ENCODE data around the gene PRDM1.

The PRDM1 gene

DNA sequence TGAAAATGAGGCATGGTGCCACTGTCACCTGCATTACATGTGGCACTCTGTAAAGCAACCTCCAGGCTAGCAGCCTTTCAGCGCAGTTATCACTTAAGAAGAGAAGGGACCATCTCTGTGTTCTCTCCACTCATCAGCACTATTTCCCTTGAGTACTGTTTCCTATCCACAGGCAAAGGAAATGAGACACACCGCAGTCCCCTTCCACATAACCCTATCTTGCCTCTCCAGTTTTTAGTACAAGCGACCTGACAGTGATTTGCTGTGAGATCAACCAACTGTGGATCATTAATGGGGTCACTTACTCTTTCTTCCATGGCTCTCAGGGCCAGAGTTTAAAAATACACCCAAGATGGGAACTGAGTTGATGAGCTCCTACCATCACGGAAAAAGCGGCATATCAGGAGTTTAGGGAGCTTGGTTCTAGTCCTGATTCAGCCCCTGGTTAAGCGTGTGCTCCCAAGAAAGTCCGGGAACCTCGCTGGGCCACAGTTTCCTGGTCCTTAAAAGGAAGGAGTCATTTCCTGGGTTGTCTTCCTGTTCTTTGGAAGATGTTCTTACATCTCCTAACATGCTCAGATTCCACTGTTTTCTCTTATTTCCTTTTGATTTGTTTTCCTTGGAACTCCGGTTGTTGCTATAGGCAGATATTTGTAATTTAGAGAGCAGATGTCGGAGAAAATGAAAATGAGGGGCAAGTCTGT is 27.3 kb downstream of the PRDM1 start:
- Histone ChIP-seq H3K4me3 (ENCODE audit: low read depth in 1 of 2, low read length in 2 of 2) (no peak overlapping the region), H3K27me3 (ENCODE audit: control insufficient read depth in 1 of 2, insufficient read depth in 2 of 2, low read length in 2 of 2) (no peaks in the 10 kb centered on the region), H3K4me1 (ENCODE audit: control insufficient read depth in 1 of 2, insufficient read depth in 2 of 2, low read length in 2 of 2) (peaks cover 3 to 25% of the 10 kb centered on the region in 2 donors), H3K9me3 (ENCODE audit: control insufficient read depth in 1 of 2, low read length in 2 of 2) (no peaks in the 10 kb centered on the region), H3K36me3 (ENCODE audit: control insufficient read depth in 1 of 2, insufficient read depth in 2 of 2, low read length in 2 of 2) (peaks cover 0 to 4% of the 10 kb centered on the region in 2 donors), H3K27ac (ENCODE audit: low read depth, low read length) (no peak overlapping the region), H3K9ac (ENCODE audit: low read depth in 1 of 2, low read length in 2 of 2) (no peak overlapping the region)

DNA sequence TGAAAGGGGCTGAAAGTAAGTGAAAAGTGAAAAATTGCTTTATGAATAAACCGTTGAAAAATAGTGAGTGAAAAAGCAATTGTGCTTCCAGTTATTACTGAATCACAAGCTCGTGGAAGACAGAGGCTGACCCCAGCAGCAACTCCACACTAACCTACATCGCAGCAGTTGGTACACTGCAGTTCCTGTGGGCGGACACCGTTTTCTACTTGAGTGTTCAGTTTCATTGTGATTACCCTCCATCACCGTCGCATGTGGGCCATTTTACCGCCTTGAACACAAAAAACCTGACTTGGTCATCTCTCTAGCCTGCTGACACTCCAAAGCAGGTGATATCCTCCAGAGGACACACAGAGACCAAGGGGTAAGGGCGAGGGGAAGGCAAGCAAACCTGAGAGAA is 28.4 kb downstream of the PRDM1 start:
- H3K4me1 ChIP-seq (ENCODE audit: control insufficient read depth in 1 of 2, insufficient read depth in 2 of 2, low read length in 2 of 2): peaks cover 3 to 25% of the 10 kb centered on the region in 2 donors
- no peak overlapping the region for H3K27ac ChIP-seq (ENCODE audit: low read depth, low read length)
- H3K9ac ChIP-seq (ENCODE audit: low read depth in 1 of 2, low read length in 2 of 2): no peak overlapping the region
- no peak overlapping the region for H3K4me3 ChIP-seq (ENCODE audit: low read depth in 1 of 2, low read length in 2 of 2)
- H3K9me3 ChIP-seq (ENCODE audit: control insufficient read depth in 1 of 2, low read length in 2 of 2): no peaks in the 10 kb centered on the region
- no peaks in the 10 kb centered on the region for H3K27me3 ChIP-seq (ENCODE audit: control insufficient read depth in 1 of 2, insufficient read depth in 2 of 2, low read length in 2 of 2)
- no peaks in the 10 kb centered on the region for H3K36me3 ChIP-seq (ENCODE audit: control insufficient read depth in 1 of 2, insufficient read depth in 2 of 2, low read length in 2 of 2)

DNA sequence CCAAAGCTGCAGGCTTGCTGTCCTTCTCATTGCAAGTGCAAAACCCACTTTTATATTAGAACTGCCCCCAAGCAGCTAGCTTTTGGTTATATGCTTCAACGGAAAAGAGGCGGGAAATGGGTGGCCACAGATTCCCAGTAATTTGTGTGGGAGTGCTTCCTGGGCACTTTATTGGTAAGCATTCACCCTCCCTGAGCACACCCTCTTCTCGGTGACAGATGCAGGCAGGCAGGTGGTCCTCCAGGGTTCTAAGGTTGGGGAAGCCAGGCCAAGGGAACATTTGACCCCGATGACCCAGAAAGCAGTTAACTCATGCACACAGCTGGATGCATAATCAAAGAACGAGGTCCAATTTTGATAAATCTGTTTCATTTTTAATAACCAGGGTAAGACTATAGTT is 29.1 kb downstream of the PRDM1 start:
- no peak overlapping the region for H3K27ac ChIP-seq (ENCODE audit: low read depth, low read length)
- no peak overlapping the region for H3K4me3 ChIP-seq (ENCODE audit: low read depth in 1 of 2, low read length in 2 of 2)

DNA sequence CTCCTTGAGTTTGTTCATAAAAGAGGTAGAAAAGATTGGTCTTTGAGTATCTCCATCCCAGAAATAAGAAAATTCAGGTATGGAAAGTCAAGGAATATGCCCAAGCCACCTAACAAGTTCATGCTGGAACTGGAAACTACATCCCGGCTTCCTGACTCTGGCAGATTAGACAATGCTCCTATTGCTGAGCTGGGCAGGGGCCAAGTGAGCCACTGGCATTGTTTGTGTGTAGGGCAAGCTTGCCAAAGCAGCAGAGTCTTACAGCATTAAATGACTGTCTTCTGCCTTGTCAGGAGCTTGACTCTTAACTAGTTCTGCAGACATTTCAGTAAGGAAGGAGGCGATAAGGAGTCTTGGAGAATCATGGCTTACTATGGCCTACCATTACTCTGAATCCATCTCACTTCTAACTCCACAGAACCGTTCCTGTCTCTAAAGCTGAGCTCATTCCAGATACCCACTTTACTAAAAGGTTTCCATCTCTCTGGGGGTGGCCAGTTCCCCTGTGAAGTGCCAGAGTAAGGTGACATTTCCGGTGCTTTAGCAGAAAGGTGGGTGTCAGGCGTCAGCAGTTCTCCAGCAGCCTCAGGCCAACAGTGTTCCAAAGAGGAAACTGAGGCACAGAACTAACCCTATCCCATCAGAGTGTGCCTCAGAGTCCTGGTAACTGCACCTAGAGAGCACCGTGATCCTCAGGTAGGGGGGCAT is 30.1 kb downstream of the PRDM1 start:
- no peak overlapping the region for H3K4me3 ChIP-seq (ENCODE audit: low read depth in 1 of 2, low read length in 2 of 2)
- H3K9ac ChIP-seq (ENCODE audit: low read depth in 1 of 2, low read length in 2 of 2): no peak overlapping the region
- H3K36me3 ChIP-seq (ENCODE audit: control insufficient read depth in 1 of 2, insufficient read depth in 2 of 2, low read length in 2 of 2): no peaks in the 10 kb centered on the region
- no peaks in the 10 kb centered on the region for H3K9me3 ChIP-seq (ENCODE audit: control insufficient read depth in 1 of 2, low read length in 2 of 2)
- peaks cover 0 to 14% of the 10 kb centered on the region in 2 donors for H3K4me1 ChIP-seq (ENCODE audit: control insufficient read depth in 1 of 2, insufficient read depth in 2 of 2, low read length in 2 of 2)
- no peaks in the 10 kb centered on the region for H3K27me3 ChIP-seq (ENCODE audit: control insufficient read depth in 1 of 2, insufficient read depth in 2 of 2, low read length in 2 of 2)
- no peak overlapping the region for H3K27ac ChIP-seq (ENCODE audit: low read depth, low read length)

More for the DNA sequence above, 29.1 kb downstream of the PRDM1 start:
- Histone ChIP-seq H3K9ac (ENCODE audit: low read depth in 1 of 2, low read length in 2 of 2) (no peak overlapping the region), H3K9me3 (ENCODE audit: control insufficient read depth in 1 of 2, low read length in 2 of 2) (no peaks in the 10 kb centered on the region), H3K4me1 (ENCODE audit: control insufficient read depth in 1 of 2, insufficient read depth in 2 of 2, low read length in 2 of 2) (peaks cover 0 to 20% of the 10 kb centered on the region in 2 donors), H3K27me3 (ENCODE audit: control insufficient read depth in 1 of 2, insufficient read depth in 2 of 2, low read length in 2 of 2) (no peaks in the 10 kb centered on the region), H3K36me3 (ENCODE audit: control insufficient read depth in 1 of 2, insufficient read depth in 2 of 2, low read length in 2 of 2) (no peaks in the 10 kb centered on the region)

DNA sequence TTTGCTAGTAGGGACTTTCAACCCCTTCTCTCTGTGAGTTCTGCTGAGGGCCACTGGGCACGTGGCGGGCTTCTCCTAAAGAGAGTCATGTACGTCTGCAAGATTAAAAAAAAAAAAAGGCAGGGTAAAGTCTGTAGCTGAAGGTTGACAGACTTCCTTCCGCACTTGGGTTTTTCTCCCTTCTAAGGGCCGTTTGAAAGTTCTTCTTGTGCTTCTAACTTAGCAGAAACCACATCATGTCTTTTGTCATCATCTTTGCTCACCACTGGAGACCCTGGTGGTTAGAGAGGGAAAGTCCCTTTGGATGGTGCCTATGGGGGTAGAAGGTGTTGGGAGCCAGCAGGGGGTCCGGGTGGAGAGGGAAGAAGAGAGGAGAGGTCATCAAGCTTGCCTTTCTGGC is 31.4 kb downstream of the PRDM1 start:
- Histone ChIP-seq H3K27ac (ENCODE audit: low read depth, low read length) (no peak overlapping the region), H3K36me3 (ENCODE audit: control insufficient read depth in 1 of 2, insufficient read depth in 2 of 2, low read length in 2 of 2) (no peaks in the 10 kb centered on the region)

DNA sequence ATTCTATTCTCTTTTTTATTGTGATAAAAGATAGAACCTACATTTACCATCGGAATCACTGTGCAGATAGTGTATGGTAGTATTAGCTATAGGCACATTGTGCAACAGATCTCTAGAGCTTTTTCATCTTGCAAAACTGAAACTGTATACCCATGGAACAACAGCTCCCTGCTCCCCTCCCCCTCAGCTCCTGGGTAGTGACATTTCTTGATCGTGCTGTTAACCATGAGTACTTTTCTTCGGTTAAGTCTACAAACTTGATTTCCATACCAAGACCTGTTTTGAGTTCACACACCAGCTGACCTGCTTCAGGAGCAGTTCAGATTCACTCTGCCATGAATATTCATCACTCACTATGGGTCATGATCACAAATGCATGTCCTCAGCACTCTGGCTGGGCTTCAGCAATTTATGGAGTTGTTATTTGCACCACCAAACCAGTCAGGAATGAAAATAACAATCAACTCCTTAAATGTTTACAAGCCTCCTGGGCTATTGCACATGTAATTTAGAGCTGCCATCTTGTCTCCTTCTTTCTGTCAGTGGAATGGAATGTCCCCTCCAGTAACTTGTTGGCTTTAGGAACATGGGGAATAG is 32.8 kb downstream of the PRDM1 start:
- Histone ChIP-seq H3K9ac (ENCODE audit: low read depth in 1 of 2, low read length in 2 of 2) (no peak overlapping the region), H3K27me3 (ENCODE audit: control insufficient read depth in 1 of 2, insufficient read depth in 2 of 2, low read length in 2 of 2) (no peaks in the 10 kb centered on the region), H3K9me3 (ENCODE audit: control insufficient read depth in 1 of 2, low read length in 2 of 2) (no peaks in the 10 kb centered on the region), H3K4me1 (ENCODE audit: control insufficient read depth in 1 of 2, insufficient read depth in 2 of 2, low read length in 2 of 2) (peaks cover 0 to 6% of the 10 kb centered on the region in 2 donors), H3K27ac (ENCODE audit: low read depth, low read length) (no peak overlapping the region), H3K36me3 (ENCODE audit: control insufficient read depth in 1 of 2, insufficient read depth in 2 of 2, low read length in 2 of 2) (no peaks in the 10 kb centered on the region), H3K4me3 (ENCODE audit: low read depth in 1 of 2, low read length in 2 of 2) (no peak overlapping the region)

More for the DNA sequence above, 31.4 kb downstream of the PRDM1 start:
- peaks cover 0 to 6% of the 10 kb centered on the region in 2 donors for H3K4me1 ChIP-seq (ENCODE audit: control insufficient read depth in 1 of 2, insufficient read depth in 2 of 2, low read length in 2 of 2)
- no peak overlapping the region for H3K9ac ChIP-seq (ENCODE audit: low read depth in 1 of 2, low read length in 2 of 2)
- H3K9me3 ChIP-seq (ENCODE audit: control insufficient read depth in 1 of 2, low read length in 2 of 2): no peaks in the 10 kb centered on the region
- H3K4me3 ChIP-seq (ENCODE audit: low read depth in 1 of 2, low read length in 2 of 2): no peak overlapping the region
- no peaks in the 10 kb centered on the region for H3K27me3 ChIP-seq (ENCODE audit: control insufficient read depth in 1 of 2, insufficient read depth in 2 of 2, low read length in 2 of 2)

DNA sequence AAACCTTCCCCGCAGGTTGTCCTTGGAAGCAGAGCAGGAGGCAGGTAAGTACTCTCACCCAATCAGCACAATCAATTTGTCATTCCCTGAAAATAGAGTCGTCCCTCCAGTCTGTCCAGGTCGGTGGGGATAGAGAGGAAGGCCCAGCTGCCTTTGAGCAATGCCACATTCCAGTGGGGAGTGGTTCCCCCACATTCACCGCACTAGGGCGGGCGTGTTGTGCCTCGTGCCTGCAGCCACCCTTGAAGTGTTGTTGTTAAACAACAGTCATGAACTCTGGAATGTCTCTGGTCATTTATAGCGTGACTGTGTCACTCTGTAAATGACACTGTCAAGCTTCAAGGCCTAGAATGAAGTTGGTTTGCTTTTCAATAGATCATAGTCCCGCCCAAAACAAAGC is 33.4 kb downstream of the PRDM1 start:
- Histone ChIP-seq H3K27ac (ENCODE audit: low read depth, low read length) (no peak overlapping the region), H3K4me1 (ENCODE audit: control insufficient read depth in 1 of 2, insufficient read depth in 2 of 2, low read length in 2 of 2) (peaks cover 0 to 6% of the 10 kb centered on the region in 2 donors)

DNA sequence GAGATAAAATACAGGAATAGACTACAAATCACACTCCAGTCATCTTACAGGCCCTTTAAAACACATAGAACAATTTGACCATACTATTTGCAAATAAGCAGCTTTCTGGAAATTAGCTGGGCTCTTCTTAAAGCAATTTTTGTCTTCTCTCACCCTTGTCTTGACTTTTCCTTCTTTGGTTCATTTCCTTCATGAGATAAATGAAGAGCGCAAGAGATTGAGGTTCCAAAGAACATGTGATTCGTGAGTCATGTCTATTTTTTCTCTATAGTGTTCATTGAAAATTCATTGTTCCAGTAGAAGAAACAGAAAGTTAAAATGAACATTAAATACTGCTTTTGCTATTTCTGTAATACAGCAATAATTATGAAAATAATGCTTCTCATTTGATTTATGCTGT is 33.9 kb downstream of the PRDM1 start:
- no peak overlapping the region for H3K27ac ChIP-seq (ENCODE audit: low read depth, low read length)
- H3K4me1 ChIP-seq (ENCODE audit: control insufficient read depth in 1 of 2, insufficient read depth in 2 of 2, low read length in 2 of 2): peaks cover 0 to 6% of the 10 kb centered on the region in 2 donors
- no peak overlapping the region for H3K9ac ChIP-seq (ENCODE audit: low read depth in 1 of 2, low read length in 2 of 2)
- no peaks in the 10 kb centered on the region for H3K36me3 ChIP-seq (ENCODE audit: control insufficient read depth in 1 of 2, insufficient read depth in 2 of 2, low read length in 2 of 2)
- no peaks in the 10 kb centered on the region for H3K27me3 ChIP-seq (ENCODE audit: control insufficient read depth in 1 of 2, insufficient read depth in 2 of 2, low read length in 2 of 2)
- H3K9me3 ChIP-seq (ENCODE audit: control insufficient read depth in 1 of 2, low read length in 2 of 2): no peaks in the 10 kb centered on the region
- no peak overlapping the region for H3K4me3 ChIP-seq (ENCODE audit: low read depth in 1 of 2, low read length in 2 of 2)

More for the DNA sequence above, 33.4 kb downstream of the PRDM1 start:
- Histone ChIP-seq H3K4me3 (ENCODE audit: low read depth in 1 of 2, low read length in 2 of 2) (no peak overlapping the region), H3K9ac (ENCODE audit: low read depth in 1 of 2, low read length in 2 of 2) (no peak overlapping the region), H3K36me3 (ENCODE audit: control insufficient read depth in 1 of 2, insufficient read depth in 2 of 2, low read length in 2 of 2) (no peaks in the 10 kb centered on the region), H3K27me3 (ENCODE audit: control insufficient read depth in 1 of 2, insufficient read depth in 2 of 2, low read length in 2 of 2) (no peaks in the 10 kb centered on the region), H3K9me3 (ENCODE audit: control insufficient read depth in 1 of 2, low read length in 2 of 2) (no peaks in the 10 kb centered on the region)

DNA sequence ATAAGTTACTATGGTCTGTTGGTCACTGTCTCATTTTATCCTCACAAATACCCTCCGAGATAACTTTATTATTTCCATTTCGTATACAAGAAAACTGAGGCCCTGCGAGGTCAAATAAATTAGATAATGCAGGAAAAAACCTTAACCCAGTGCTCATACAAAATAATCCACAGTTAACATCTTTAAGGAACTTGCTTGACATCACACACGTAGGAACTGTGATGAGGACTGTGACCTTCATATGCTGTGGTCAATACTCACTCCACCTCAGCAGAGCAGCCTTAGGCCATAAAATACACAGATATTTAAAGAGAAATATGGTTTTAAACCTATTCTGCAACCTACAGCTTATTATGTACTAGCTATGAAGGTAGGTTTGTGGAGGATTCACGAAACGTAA is 34.3 kb downstream of the PRDM1 start:
- Histone ChIP-seq H3K9me3 (ENCODE audit: control insufficient read depth in 1 of 2, low read length in 2 of 2) (no peaks in the 10 kb centered on the region), H3K27me3 (ENCODE audit: control insufficient read depth in 1 of 2, insufficient read depth in 2 of 2, low read length in 2 of 2) (no peaks in the 10 kb centered on the region), H3K4me3 (ENCODE audit: low read depth in 1 of 2, low read length in 2 of 2) (no peak overlapping the region), H3K36me3 (ENCODE audit: control insufficient read depth in 1 of 2, insufficient read depth in 2 of 2, low read length in 2 of 2) (no peaks in the 10 kb centered on the region), H3K4me1 (ENCODE audit: control insufficient read depth in 1 of 2, insufficient read depth in 2 of 2, low read length in 2 of 2) (peaks cover 0 to 6% of the 10 kb centered on the region in 2 donors), H3K27ac (ENCODE audit: low read depth, low read length) (no peak overlapping the region), H3K9ac (ENCODE audit: low read depth in 1 of 2, low read length in 2 of 2) (no peak overlapping the region)

DNA sequence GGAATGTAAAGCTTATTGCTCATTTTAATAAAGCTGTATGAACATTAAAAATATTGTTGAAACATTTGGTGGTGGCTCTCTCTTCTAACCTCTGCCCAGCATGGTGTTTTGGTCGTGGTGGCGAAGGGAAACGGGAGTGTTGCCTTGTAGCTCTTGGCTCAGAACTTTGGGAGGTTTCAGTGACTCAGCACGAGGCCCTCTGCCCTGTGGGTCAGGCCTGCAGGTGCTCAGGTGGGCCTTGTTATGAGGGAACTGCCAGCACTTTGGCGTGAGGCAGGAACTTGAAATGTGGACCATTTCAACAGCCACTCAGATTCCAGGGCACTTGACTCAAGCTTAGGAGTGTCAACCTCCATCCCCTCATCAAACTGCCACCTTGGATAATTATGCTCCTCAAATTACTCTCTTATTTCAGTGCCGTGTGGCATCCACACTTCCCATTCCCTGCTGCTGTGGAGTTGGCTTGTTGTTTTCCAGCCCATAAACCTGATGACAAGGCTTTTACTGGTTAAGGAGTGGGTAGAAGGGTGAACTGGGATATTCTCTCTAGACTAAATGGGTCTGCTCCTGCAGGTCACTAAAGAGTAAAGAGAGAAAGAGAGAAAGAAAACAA is 36.3 kb downstream of the PRDM1 start:
- Histone ChIP-seq H3K27ac (ENCODE audit: low read depth, low read length) (no peak overlapping the region), H3K9me3 (ENCODE audit: control insufficient read depth in 1 of 2, low read length in 2 of 2) (no peaks in the 10 kb centered on the region), H3K4me1 (ENCODE audit: control insufficient read depth in 1 of 2, insufficient read depth in 2 of 2, low read length in 2 of 2) (peaks cover 4 to 5% of the 10 kb centered on the region in 2 donors), H3K27me3 (ENCODE audit: control insufficient read depth in 1 of 2, insufficient read depth in 2 of 2, low read length in 2 of 2) (no peaks in the 10 kb centered on the region), H3K9ac (ENCODE audit: low read depth in 1 of 2, low read length in 2 of 2) (no peak overlapping the region), H3K4me3 (ENCODE audit: low read depth in 1 of 2, low read length in 2 of 2) (no peak overlapping the region), H3K36me3 (ENCODE audit: control insufficient read depth in 1 of 2, insufficient read depth in 2 of 2, low read length in 2 of 2) (no peaks in the 10 kb centered on the region)
